Liver (tissue), 9 donors: ENCODE data around the gene ATP6V0A4. TPM values are rescaled to one million over a fixed set of nuclear protein-coding genes. Genes with fewer than 3 reads are reported as not detected.

Source experiments
- DNase-seq: peaks from one replicate; pipeline ENCODE4 v3.0.0-alpha.2; 2017; ENCODE audit warnings: low spot score
- H3K27ac ChIP-seq, 2 donors: one replicate each; pipeline ENCODE4 v1.7.0; 2013; ENCODE audit warnings: inconsistent platforms in 2 of 2, low read length in 2 of 2, control low read depth in 1 of 2, low read depth in 1 of 2, mild to moderate bottlenecking in 1 of 2
- H3K27me3 ChIP-seq, 4 donors: one replicate each; pipeline versions ENCODE4 v1.6.1 to v1.7.0; 2013; ENCODE audit warnings: low read length in 3 of 4, inconsistent platforms in 1 of 4, mild to moderate bottlenecking in 1 of 4, moderate library complexity in 1 of 4; ENCODE audit not compliant: control insufficient read depth in 4 of 4, insufficient read depth in 4 of 4
- H3K36me3 ChIP-seq, 4 donors: one replicate each; pipeline versions ENCODE4 v1.6.1 to v1.7.0; 2013; ENCODE audit warnings: low read length in 3 of 4, mild to moderate bottlenecking in 3 of 4, low read depth in 1 of 4, moderate library complexity in 1 of 4; ENCODE audit not compliant: control insufficient read depth in 4 of 4, insufficient read depth in 3 of 4
- H3K4me1 ChIP-seq, 4 donors: one replicate each; pipeline versions ENCODE4 v1.6.1 to v1.7.0; 2013; ENCODE audit warnings: low read length in 3 of 4, mild to moderate bottlenecking in 3 of 4, moderate library complexity in 1 of 4; ENCODE audit not compliant: control insufficient read depth in 4 of 4, insufficient read depth in 4 of 4
- H3K4me3 ChIP-seq, 3 donors: one replicate each; pipeline versions ENCODE4 v1.6.1 to v1.7.0; 2013; ENCODE audit warnings: low read length in 3 of 3, control low read depth in 1 of 3, low read depth in 1 of 3, mild to moderate bottlenecking in 1 of 3
- H3K9ac ChIP-seq, 2 donors: one replicate each; pipeline ENCODE4 v1.7.0; 2013; ENCODE audit warnings: low read length in 2 of 2, mild to moderate bottlenecking in 2 of 2, moderate library complexity in 2 of 2, control low read depth in 1 of 2, low read depth in 1 of 2
- H3K9me3 ChIP-seq, 4 donors: one replicate each; pipeline versions ENCODE4 v1.6.1 to v1.7.0; 2013; ENCODE audit warnings: low read length in 3 of 4; ENCODE audit not compliant: control insufficient read depth in 4 of 4
- EGR1 ChIP-seq, 2 donors: IDR thresholded peaks; 2 replicates each; pipeline ENCODE4 v1.6.1; 2016 to 2018; ENCODE audit warnings: antibody characterized with exemption in 2 of 2, low read depth in 2 of 2
- FOXA1 ChIP-seq: IDR thresholded peaks from 2 replicates; pipeline ENCODE4 v1.6.1; 2016; ENCODE audit warnings: antibody characterized with exemption
- FOXA2 ChIP-seq: IDR thresholded peaks from 2 replicates; pipeline ENCODE4 v1.6.1; 2016; ENCODE audit warnings: antibody characterized with exemption
- GABPA ChIP-seq, 2 donors: IDR thresholded peaks in 1 of 2; conservative IDR thresholded peaks in 1 of 2; 2 replicates each; pipeline ENCODE4 v1.6.1; 2016; ENCODE audit warnings: antibody characterized with exemption in 2 of 2, mild to moderate bottlenecking in 1 of 2, moderate library complexity in 1 of 2
- HNF4A ChIP-seq, 2 donors: conservative IDR thresholded peaks; 2 replicates each; pipeline ENCODE4 v1.6.1; 2016; ENCODE audit warnings: antibody characterized with exemption in 2 of 2, mild to moderate bottlenecking in 2 of 2
- HNF4G ChIP-seq: IDR thresholded peaks from 2 replicates; pipeline ENCODE4 v1.6.1; 2016; ENCODE audit warnings: antibody characterized with exemption
- JUND ChIP-seq, 2 donors: IDR thresholded peaks; 2 replicates each; pipeline ENCODE4 v1.6.1; 2016; ENCODE audit warnings: antibody characterized with exemption in 2 of 2
- NR2F2 ChIP-seq: IDR thresholded peaks from 2 replicates; pipeline ENCODE4 v1.6.1; 2016; ENCODE audit warnings: antibody characterized with exemption
- RAD21 ChIP-seq, 2 donors: IDR thresholded peaks; 2 replicates each; pipeline ENCODE4 v1.6.1; 2016; ENCODE audit warnings: antibody characterized with exemption in 2 of 2, mild to moderate bottlenecking in 2 of 2
- SP1 ChIP-seq: IDR thresholded peaks from 2 replicates; pipeline ENCODE4 v1.6.1; 2018; ENCODE audit warnings: antibody characterized with exemption, mild to moderate bottlenecking
- TAF1 ChIP-seq: conservative IDR thresholded peaks from 2 replicates; pipeline ENCODE4 v1.6.1; 2016; ENCODE audit warnings: antibody characterized with exemption, mild to moderate bottlenecking
- YY1 ChIP-seq: IDR thresholded peaks from 2 replicates; pipeline ENCODE4 v1.6.1; 2016; ENCODE audit warnings: antibody characterized with exemption, mild to moderate bottlenecking
- WGBS: extraction: QIAGEN DNeasy Blood & Tissue Kit; methylation state at CpG from one replicate; pipeline ENCODE4 v1.1.7; 2013; 5-methylcytosine and 5-hydroxymethylcytosine counted together
- polyA plus RNA-seq, 2 donors: library from polyadenylated mRNA; stranded (reverse) in 1 of 2; unstranded in 1 of 2; fragments of 200-250 nt in 1 of 2; fragments of >200 nt in 1 of 2; fragmentation: Nextera tagmentation in 1 of 2; extraction: Ambion mirVana in 1 of 2; gene quantifications; one replicate each; pipeline versions ENCODE4 v1.2.1 to v1.2.3, GENCODE V29; 2013 to 2015
- total RNA-seq, 2 donors: library from RNA; depleted of rRNA; stranded (reverse); fragments of >200 nt; gene quantifications; one replicate each; pipeline ENCODE4 v1.2.3, GENCODE V29; 2014
- TF ChIP-seq, protein P1 (sequence below): IDR thresholded peaks from 2 replicates; pipeline ENCODE4 v1.6.1; 2016; ENCODE audit warnings: antibody characterized with exemption, mild to moderate bottlenecking
- TF ChIP-seq, protein P2 (sequence below): IDR thresholded peaks from 2 replicates; pipeline ENCODE4 v1.6.1; 2016; ENCODE audit warnings: antibody characterized with exemption
- TF ChIP-seq, protein P3 (sequence below): IDR thresholded peaks from 2 replicates; pipeline ENCODE4 v1.6.1; 2016; ENCODE audit warnings: antibody characterized with exemption
- TF ChIP-seq, protein P4 (sequence below): fragments of 150-350 bp; IDR thresholded peaks from 2 replicates; pipeline ENCODE4 v1.5.1; 2017; ENCODE audit warnings: improper control_type of control experiment, low read depth, low read length; ENCODE audit not compliant: missing input control
- donor health status: healthy.
- donor health status: healthy.
- donor health status: healthy.
- donor health status: healthy.
- donor health status: healthy.

Gene ATP6V0A4
- total and polyA plus RNA-seq, 4 donors, result not detected

DNA sequence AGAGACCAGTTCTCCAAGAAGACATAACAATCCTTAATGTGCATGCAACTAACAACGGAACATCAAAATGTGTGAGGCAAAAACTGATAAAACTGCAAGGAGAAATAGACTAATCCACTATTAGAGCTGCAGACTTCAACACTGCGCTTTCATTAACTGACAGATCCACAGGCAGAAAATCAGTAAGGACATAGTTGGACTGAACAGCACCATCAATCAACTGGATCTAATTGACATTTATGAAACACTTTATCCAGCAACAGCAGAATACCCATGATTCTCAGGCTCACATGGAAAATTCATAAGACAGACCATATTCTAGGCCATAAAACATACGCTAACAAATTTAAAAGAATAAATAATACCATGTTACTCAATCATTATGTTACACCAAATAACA is 21.6 kb upstream of the ATP6V0A4 start:
- no peaks in the 10 kb centered on the region for H3K36me3 ChIP-seq
- no peak overlapping the region for H3K9ac ChIP-seq
- H3K4me3 ChIP-seq, result no peak overlapping the region
- no peak for DNase-seq
- no peak for TF ChIP-seq GABPA (IDR thresholded peaks at IDR 0.05 in 1 of 2, conservative IDR thresholded peaks at IDR 0.05 in 1 of 2)
- no peak for TF ChIP-seq EGR1 (IDR thresholded peaks at IDR 0.05; ENCODE audit: low read depth in 2 of 2)
- TF ChIP-seq FOXA2, result no peak
- no peak for TF ChIP-seq FOXA1
- TF ChIP-seq YY1, result no peak
- TF ChIP-seq, protein P1, sequence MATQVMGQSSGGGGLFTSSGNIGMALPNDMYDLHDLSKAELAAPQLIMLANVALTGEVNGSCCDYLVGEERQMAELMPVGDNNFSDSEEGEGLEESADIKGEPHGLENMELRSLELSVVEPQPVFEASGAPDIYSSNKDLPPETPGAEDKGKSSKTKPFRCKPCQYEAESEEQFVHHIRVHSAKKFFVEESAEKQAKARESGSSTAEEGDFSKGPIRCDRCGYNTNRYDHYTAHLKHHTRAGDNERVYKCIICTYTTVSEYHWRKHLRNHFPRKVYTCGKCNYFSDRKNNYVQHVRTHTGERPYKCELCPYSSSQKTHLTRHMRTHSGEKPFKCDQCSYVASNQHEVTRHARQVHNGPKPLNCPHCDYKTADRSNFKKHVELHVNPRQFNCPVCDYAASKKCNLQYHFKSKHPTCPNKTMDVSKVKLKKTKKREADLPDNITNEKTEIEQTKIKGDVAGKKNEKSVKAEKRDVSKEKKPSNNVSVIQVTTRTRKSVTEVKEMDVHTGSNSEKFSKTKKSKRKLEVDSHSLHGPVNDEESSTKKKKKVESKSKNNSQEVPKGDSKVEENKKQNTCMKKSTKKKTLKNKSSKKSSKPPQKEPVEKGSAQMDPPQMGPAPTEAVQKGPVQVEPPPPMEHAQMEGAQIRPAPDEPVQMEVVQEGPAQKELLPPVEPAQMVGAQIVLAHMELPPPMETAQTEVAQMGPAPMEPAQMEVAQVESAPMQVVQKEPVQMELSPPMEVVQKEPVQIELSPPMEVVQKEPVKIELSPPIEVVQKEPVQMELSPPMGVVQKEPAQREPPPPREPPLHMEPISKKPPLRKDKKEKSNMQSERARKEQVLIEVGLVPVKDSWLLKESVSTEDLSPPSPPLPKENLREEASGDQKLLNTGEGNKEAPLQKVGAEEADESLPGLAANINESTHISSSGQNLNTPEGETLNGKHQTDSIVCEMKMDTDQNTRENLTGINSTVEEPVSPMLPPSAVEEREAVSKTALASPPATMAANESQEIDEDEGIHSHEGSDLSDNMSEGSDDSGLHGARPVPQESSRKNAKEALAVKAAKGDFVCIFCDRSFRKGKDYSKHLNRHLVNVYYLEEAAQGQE, result no peak
- TF ChIP-seq TAF1, result no peak
- TF ChIP-seq, protein P2, sequence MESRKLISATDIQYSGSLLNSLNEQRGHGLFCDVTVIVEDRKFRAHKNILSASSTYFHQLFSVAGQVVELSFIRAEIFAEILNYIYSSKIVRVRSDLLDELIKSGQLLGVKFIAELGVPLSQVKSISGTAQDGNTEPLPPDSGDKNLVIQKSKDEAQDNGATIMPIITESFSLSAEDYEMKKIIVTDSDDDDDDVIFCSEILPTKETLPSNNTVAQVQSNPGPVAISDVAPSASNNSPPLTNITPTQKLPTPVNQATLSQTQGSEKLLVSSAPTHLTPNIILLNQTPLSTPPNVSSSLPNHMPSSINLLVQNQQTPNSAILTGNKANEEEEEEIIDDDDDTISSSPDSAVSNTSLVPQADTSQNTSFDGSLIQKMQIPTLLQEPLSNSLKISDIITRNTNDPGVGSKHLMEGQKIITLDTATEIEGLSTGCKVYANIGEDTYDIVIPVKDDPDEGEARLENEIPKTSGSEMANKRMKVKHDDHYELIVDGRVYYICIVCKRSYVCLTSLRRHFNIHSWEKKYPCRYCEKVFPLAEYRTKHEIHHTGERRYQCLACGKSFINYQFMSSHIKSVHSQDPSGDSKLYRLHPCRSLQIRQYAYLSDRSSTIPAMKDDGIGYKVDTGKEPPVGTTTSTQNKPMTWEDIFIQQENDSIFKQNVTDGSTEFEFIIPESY, result no peak
- TF ChIP-seq HNF4A (conservative IDR thresholded peaks at IDR 0.05), result no peak
- TF ChIP-seq, protein P3, sequence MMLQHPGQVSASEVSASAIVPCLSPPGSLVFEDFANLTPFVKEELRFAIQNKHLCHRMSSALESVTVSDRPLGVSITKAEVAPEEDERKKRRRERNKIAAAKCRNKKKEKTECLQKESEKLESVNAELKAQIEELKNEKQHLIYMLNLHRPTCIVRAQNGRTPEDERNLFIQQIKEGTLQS, result no peak
- no peak for TF ChIP-seq NR2F2
- TF ChIP-seq, protein P4, sequence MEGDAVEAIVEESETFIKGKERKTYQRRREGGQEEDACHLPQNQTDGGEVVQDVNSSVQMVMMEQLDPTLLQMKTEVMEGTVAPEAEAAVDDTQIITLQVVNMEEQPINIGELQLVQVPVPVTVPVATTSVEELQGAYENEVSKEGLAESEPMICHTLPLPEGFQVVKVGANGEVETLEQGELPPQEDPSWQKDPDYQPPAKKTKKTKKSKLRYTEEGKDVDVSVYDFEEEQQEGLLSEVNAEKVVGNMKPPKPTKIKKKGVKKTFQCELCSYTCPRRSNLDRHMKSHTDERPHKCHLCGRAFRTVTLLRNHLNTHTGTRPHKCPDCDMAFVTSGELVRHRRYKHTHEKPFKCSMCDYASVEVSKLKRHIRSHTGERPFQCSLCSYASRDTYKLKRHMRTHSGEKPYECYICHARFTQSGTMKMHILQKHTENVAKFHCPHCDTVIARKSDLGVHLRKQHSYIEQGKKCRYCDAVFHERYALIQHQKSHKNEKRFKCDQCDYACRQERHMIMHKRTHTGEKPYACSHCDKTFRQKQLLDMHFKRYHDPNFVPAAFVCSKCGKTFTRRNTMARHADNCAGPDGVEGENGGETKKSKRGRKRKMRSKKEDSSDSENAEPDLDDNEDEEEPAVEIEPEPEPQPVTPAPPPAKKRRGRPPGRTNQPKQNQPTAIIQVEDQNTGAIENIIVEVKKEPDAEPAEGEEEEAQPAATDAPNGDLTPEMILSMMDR, result no peak
- no peak for TF ChIP-seq SP1
- no peak for TF ChIP-seq HNF4G
- TF ChIP-seq JUND (IDR thresholded peaks at IDR 0.05), result no peak
- no peaks in the 10 kb centered on the region for H3K9me3 ChIP-seq
- no peaks in the 10 kb centered on the region for H3K4me1 ChIP-seq
- H3K27me3 ChIP-seq, result no peaks in the 10 kb centered on the region
- H3K27ac ChIP-seq, result no peak overlapping the region
- WGBS, result 97% methylated on average over 3 of the region's 3 CpGs

DNA sequence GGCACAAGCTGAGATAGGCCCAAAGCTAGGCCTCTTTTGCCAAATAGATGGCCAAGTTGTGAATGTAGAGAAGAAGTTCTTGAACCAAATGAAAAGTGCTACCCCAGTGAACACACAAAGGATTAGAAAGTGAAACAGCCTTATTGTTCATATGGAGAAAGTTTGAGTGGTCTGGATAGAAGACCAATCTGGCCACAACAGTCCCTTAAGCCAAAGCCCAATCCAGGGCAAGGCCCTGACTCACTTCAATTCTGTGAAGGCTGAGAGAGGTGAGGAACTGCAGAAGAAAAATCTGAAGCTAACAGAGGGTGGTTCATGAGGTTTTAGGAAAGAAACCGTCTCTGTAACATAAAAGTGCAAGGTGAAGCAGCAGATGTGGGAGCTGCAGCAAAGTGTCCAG is 18.7 kb upstream of the ATP6V0A4 start:
- 85% methylated on average over 1 of the region's 1 CpG for WGBS
- Histone ChIP-seq H3K4me1 (no peaks in the 10 kb centered on the region), H3K27me3 (no peaks in the 10 kb centered on the region), H3K36me3 (no peaks in the 10 kb centered on the region), H3K9ac (no peak overlapping the region), H3K4me3 (no peak overlapping the region), H3K27ac (no peak overlapping the region), H3K9me3 (no peaks in the 10 kb centered on the region)
- TF ChIP-seq FOXA1, result no peak
- TF ChIP-seq FOXA2, result no peak
- no peak for TF ChIP-seq YY1
- TF ChIP-seq, protein P4, result no peak
- no peak for TF ChIP-seq GABPA (IDR thresholded peaks at IDR 0.05 in 1 of 2, conservative IDR thresholded peaks at IDR 0.05 in 1 of 2)
- no peak for TF ChIP-seq HNF4G
- TF ChIP-seq SP1, result no peak
- no peak for TF ChIP-seq RAD21 (IDR thresholded peaks at IDR 0.05)
- TF ChIP-seq EGR1 (IDR thresholded peaks at IDR 0.05; ENCODE audit: low read depth in 2 of 2), result no peak
- no peak for TF ChIP-seq NR2F2
- TF ChIP-seq TAF1, result no peak
- TF ChIP-seq, protein P2, result no peak
- no peak for DNase-seq
